Astrocyte of the spinal cord (primary cell): Measurements from ENCODE around the gene MPC1.
A peak's percentile ranks its signal among the peaks of the same experiment; 100 is the strongest.

Experiments used
- DNase-seq: peaks from one replicate; pipeline ENCODE4 v3.0.0; 2011; ENCODE audit warnings: low read depth, low spot score
- H3K4me3 ChIP-seq: 2 replicates; pipeline ENCODE4 v1.5.1; 2011; ENCODE audit warnings: low read depth, mild to moderate bottlenecking, low read length, moderate library complexity
- CTCF ChIP-seq: IDR thresholded peaks from 2 replicates; pipeline ENCODE4 v1.5.1; 2012; ENCODE audit warnings: low read depth, mild to moderate bottlenecking, low read length, inconsistent platforms
- in situ Hi-C: cut with HindIII; loops from 2 replicates; pipeline ENCODE4 v1.10.0; 2017; ENCODE audit warnings: low sequenced_read_pairs

Gene MPC1

DNA sequence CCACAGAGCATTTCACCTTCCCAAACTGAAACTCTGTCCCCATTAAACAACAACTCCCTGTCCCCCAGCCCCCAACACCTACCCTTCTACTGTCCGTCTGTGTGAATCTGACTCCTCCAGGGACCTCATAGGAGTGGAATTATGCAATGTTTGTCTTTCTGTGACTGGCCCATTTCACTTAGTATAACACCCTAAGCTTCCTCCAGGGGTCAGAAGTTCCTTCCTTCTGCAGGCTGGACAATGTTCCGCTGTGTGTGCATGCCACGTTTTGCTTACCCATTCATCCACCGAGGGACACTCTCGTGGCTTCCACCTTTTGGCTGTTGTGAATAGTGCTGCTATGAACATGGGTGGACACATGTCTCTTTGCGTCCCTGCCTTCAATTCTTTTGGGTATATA, 37.6 kb upstream of the MPC1 start:
- peak; percentile 23 for DNase-seq
- in situ Hi-C loops, result no loop called here
- TF ChIP-seq CTCF, result peak; percentile 32

DNA sequence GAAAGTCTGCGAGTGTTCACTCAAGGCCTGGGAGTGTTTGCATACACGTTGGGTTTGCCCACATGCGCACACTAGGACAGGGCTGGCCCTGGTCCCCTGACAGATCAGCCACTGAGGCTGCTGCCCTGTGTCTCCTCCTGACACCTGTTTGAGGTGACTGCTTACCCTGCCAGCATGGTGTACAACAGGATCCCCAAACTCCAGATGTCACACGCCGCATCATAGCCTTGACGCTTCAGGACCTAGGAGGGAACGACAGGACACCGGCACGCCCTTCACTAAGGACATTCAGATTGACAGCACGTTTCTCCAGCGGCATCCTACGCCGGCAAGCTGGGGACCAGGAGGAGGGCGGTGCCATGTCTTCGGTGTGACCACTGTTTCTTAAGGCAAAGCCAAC, 37.0 kb upstream of the MPC1 start:
- no peak for TF ChIP-seq CTCF
- no peak for DNase-seq
- in situ Hi-C loops, result no loop called here
- H3K4me3 ChIP-seq, result no peak overlapping the region

More for the DNA sequence above, 37.6 kb upstream of the MPC1 start:
- H3K4me3 ChIP-seq, result no peak overlapping the region

GRCh38 chr6:166419286-166419685, 36.5 kb upstream of the MPC1 start:
- in situ Hi-C loops, result no loop called here
- no peak overlapping the region for H3K4me3 ChIP-seq
- peak; percentile 64 for DNase-seq
- no peak for TF ChIP-seq CTCF

- TF ChIP-seq CTCF, result no peak
- in situ Hi-C loops, result no loop called here
- no peak overlapping the region for H3K4me3 ChIP-seq
- DNase-seq, result no peak
Observed at GRCh38 chr6:166418691-166419143, 36.0 kb upstream of the MPC1 start.

DNA sequence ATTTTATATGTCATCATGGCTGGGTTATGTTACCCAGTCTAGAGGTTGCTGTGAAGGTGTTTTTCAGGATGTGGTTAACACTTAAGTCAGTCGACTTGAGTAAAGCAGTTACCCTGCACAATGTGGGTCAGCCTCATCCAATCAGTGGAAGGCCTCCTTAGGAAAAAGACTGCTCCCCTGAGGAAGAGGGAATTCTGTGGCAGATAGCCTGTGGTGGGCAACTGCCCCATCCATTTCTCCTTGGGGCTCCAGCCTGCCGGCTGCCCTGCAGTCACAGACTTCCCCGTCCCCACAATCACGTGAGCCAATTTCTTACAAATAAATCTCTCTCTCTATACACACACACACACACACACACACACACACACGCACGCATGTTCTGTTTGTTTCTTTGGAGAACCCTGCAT, 34.5 kb upstream of the MPC1 start:
- DNase-seq, result no peak
- H3K4me3 ChIP-seq, result no peak overlapping the region
- in situ Hi-C loops, result no loop called here
- no peak for TF ChIP-seq CTCF

- in situ Hi-C loops, result no loop called here
- no peak for DNase-seq
- H3K4me3 ChIP-seq, result no peak overlapping the region
Observed at GRCh38 chr6:166415833-166416347, 33.1 kb upstream of the MPC1 start.

More at GRCh38 chr6:166415833-166416347, 33.1 kb upstream of the MPC1 start:
- no peak for TF ChIP-seq CTCF
